ENCODE data around the gene UNG.
"Not testable (repeated sequence)": the region's sequence is repeated elsewhere in the genome, so short reads cannot be mapped to it uniquely, and the experiment has no call there.

UNG gene

DNA sequence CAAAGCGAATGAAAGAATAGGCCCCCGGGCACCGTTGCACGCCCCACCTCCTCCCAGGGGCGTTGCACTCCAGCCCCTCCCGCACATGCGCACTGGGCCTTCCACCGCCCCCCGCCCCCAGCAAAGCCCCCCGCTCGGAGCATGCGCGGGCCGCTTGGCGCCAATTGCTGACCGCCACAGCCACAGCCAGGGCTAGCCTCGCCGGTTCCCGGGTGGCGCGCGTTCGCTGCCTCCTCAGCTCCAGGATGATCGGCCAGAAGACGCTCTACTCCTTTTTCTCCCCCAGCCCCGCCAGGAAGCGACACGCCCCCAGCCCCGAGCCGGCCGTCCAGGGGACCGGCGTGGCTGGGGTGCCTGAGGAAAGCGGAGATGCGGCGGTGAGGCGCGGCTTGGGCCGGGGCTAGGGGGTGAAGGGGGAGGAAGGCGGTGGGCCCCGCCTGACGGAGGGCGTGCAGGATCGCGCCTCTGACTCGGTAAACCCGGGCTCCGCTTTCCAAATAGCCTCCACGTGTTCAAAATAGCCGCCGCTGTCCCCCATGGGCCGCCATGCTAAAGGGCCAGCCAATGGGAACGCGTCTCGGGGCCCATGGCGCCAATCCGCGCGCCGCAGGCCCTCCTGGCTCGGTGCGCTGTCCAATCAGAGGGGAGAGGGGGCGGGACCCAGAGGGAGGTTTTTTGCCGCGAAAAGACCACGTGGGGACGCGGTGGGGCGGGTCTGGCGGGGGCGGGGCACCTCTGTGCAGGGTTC lies at the start of gene UNG:
Gene UNG (plus strand): TSS at position 163 of the 748 bp plus-strand sequence. CDS start 83 bp downstream, at position 246.
- DNase-seq: peak; percentile 98

DNA sequence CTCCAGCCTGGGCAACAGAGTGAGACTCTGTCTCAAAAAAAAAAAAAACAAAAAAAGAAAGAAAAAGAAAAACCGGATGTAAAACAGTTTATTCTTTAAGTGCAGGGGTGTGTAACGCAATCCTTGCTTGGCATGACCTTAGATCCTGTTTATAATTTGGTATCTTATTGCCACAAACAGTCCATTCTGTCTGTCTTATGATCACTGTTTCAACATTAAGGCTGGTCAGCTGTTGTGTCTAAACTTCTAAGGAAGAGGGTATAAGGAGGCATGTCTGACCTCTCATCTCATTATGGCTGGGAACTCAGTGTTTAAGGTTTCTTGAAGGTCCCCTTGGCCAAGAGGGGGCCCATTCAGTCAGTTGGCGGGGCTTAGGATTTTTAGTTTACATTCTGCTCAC lies 48.7 kb upstream of the UNG start:
- DNase-seq: not testable (repeated sequence)

- DNase-seq: not testable (repeated sequence)
Measured at GRCh38 chr12:109049794-109050193, 47.6 kb upstream of the UNG start.

DNA sequence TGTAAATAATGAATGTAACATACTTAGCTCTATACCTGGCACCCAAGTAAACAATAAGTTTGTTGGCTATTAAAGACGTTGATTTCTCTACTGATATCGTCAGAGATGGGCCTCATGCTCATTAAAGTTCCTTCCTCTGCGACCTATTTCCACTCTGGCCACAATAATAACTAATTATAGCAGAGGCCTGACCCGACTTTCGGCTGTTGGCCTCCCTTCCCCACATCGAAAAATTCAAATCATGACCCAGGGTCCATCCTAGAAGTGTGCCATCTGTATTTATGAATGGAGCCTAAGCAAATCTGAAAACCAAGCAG lies 45.3 kb upstream of the UNG start:
- DNase-seq: no peak

- peak; percentile 90 for DNase-seq
Measured at GRCh38 chr12:109052414-109053323, 44.7 kb upstream of the UNG start, which contains the start of gene USP30. Gene USP30 (plus strand): TSS chr12:109052576. CDS start chr12:109052679, 103 bp downstream.

DNA sequence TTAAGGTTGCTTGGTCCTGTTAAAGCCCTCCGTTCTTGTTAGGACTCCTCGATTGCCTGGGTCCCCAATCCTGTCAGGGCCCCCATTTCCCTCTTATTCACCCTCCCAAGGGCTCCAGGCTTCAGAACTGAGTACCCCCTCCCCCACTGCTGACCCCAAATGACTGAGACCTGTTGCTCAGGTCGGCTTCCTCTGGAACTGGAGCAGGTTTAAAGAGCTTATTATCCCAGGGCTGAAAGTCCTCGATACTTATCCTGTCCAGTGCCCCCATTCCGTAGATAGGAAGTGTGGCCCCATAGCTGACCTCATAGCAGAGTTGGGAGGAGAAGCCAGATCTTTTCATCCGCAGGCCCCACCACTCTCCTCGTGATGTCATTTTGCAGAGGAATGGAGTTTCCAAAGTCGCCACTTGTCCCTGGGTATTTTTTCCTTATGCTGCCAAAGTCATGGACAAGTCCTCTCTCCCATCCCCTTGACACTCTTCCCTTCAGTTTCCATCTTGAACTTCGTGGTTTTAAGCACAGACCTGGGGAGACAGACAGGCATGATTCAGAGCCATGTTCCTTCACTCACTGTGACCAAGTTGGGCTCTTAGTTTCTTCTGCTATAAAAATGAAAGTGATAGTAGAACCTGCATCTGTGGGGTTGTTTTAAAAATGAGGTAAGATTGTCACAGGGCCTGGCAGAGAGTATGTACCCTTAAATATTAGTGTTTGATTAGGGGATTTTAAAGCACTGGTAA lies 43.8 kb upstream of the UNG start:
- peak; percentile 82 for DNase-seq

- not testable (repeated sequence) for DNase-seq
Measured at GRCh38 chr12:109054124-109054513, 43.3 kb upstream of the UNG start.

DNA sequence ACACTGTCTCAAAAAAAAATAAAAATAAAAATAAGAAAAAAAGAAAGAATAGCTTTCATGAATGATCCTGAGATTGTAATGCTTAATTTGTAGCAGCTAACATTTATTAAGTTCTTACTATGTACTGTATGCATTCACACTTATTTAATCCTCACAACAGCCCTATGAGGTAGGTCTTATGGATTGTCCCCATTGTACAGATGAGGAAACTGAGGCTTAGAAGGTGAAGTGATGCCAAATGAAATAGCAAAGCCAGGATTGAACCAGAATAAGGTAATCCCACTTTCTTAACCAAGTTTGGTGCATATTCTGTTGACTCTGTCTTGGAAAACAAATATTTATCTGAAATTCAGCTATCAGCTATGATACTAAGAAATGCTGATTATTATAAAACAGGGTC lies 42.9 kb upstream of the UNG start:
- no peak for DNase-seq

DNA sequence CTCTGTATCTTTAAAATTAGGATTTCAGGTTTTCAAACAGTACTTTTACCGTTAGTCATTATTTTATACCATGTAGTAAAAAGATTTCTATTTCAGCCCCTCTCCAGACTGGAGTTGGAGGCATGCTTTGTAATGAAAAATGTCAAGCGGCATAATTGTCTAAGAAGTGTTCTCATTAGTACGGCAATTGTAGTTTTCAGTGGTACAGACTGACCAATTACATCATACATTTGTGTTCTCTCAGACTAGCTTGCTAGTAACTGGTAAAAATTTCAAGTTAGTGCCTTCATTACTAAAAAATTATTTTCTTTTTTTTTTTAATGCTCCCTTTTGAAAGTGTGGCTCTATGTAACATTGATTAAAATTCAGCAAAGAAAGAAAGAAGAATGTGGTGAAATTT lies 40.5 kb upstream of the UNG start:
- no peak for DNase-seq

- no peak for DNase-seq
Measured at GRCh38 chr12:109057376-109057775, 40.0 kb upstream of the UNG start.

DNA sequence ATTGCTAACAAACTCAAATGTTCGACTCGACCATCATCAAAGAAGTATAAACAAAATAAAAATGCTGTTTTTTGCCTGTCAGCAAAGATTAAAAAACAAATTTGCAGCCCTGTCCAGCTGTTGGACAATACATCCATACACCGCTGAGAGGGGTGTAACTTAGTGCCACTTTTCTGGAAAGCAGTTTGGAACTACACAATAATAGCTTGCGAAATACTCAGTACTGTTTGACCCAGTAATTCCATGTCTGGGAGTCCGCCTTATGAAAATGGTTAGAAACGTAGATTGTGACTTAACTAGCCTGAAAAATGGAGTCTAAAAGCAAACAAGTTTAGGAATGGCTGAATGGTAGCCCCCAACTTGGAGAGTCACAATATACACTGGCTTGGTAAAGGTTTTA lies 38.6 kb upstream of the UNG start:
- DNase-seq: no peak

- DNase-seq: no peak
Measured at GRCh38 chr12:109064143-109064542, 33.3 kb upstream of the UNG start.

GRCh38 chr12:109065154-109065852 lies 32.1 kb upstream of the UNG start:
- no peak for DNase-seq

- no peak for DNase-seq
Measured at GRCh38 chr12:109065853-109066193, 31.6 kb upstream of the UNG start.

DNA sequence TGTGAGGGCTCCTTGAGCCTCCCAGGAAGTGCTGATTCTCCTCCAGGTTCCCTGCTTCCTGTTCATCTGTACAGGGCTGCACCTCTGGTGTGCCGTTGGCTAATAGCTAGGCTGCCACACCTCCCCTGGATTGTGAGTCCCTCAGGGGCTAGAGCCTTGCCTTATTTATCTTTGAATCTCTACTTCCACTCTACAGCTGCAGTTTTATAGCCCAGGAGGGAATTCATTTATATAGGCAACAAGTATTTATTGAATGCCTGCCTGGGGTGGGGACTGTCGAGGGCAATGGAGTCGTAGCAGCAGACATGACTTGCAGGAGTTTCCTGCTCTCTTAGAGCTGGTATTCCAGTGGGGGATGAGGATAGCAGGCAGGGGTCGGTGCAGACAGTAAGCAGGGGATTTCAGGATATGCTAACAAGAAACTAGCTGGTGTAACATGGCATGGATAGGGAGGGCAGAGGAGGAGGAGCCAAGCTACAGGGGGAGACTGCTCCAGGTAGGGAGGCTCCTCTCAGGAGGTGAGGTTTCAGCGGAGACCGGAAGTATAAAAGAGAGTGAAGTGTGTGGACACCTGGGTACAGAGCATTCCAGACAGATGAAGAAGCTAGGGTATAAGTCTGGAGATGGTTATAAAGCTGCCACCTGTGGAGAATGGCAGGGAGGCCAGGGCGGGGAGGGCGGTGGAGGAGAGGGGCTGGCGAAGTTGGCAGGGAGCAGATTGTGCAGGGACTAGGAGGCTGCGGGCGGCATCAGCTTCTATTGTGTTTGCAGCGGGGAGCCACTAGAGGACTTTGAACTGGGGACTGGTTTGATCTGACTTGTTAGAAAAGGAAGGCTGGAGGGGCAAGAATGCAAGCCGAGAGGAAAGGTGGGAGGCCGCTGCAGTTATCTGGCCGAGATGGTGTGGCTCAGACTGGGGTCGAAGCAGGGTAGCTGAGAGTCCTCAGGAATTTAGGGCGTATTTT lies 27.8 kb upstream of the UNG start:
- no peak for DNase-seq

DNA sequence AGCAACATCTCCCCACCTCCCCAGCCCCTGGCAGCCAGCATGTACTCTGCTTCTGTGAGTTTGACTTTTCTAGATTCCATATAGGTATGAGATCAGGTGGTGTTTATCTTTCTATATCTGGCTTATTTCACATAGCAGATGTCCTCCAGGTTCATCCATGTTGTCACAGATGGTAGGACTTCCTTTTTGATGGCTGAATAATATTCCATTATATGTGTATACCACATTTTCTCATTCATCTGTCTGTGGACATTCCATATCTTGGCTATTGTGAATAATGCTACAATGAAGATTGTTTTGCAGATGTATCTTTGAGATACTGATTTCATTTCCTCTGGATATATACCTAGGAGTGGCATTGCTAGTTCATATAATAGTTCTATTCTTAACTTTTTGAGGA lies 22.5 kb upstream of the UNG start:
- no peak for DNase-seq

DNA sequence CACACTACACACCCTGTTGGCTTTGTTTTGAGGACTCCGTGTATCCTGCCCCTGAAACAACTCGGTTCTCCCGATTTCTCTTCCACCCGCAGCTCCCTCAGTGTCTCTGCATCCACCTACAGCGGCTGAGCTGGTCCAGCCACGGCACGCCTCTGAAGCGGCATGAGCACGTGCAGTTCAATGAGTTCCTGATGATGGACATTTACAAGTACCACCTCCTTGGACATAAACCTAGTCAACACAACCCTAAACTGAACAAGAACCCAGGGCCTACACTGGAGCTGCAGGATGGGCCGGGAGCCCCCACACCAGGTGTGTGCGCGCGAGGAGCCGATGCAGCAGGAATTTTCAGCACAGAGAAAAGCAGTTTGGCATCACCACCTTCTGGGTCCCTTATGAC lies 14.6 kb upstream of the UNG start:
- no peak for DNase-seq

DNA sequence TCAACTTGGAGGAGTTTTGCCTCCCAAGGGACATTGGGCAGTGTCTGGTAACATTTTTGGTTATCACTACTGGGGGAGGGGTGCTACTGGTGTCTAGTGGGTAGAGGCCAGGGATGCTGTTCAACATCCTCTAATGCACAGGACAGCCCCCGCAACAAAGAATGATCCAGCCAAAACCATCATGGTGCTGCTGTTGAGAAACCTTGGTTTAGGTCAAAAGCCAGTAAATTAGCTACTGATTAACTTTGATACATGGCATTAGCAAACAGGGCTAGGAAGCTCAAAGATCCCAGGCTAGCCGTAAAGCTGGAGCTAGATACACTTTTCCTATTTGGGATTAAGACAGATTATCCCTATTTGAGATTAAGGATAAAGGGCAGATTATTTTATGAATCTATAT lies 13.0 kb upstream of the UNG start:
- DNase-seq: no peak

DNA sequence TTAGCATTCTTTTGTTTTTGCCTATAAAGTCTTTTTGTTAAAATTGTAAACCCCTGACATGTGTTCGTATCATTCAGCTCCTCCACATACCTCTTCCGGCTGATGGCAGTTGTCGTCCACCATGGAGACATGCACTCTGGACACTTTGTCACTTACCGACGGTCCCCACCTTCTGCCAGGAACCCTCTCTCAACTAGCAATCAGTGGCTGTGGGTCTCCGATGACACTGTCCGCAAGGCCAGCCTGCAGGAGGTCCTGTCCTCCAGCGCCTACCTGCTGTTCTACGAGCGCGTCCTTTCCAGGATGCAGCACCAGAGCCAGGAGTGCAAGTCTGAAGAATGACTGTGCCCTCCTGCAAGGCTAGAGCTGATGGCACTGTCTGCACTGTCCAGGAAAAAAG lies 11.8 kb upstream of the UNG start:
- no peak for DNase-seq

DNA sequence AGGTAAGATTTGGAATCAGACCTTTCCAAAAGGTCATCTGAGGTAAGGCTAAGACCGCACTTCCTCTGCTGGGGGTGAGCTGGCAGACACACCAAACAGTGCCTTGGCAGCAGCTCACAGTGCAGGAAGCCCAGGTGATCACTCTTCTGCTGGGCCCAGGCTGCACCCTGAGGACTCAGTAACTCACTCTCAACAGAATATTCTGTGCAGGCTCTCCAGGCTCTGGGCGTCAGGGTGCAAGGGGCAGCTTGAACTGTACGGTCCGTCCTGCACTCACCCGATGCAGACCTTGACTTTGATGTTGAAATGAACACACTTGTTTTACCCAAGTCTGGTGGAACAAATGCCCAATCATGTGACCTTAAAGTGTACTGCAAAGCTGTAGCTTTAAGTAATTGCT lies 10.1 kb upstream of the UNG start:
- DNase-seq: no peak

DNA sequence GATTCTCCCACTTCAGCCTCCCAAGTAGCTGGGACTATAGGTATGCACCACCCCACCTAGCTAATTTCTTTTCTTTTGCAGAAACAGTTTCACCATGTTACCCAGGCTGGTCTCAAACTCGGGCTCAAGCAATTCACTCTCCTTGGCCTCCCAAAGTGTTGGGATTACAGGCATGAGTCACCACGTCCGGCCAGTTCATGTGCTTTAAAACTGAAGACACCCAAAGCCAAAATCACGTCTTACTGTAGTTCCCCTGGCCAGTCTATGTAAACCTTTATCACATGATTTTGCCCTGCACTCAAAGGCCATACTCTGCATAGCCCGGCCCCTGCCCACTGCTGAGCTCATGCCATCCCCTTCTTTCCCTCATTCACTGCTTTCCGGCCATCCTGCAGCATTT lies 8.6 kb upstream of the UNG start:
- no peak for DNase-seq

DNA sequence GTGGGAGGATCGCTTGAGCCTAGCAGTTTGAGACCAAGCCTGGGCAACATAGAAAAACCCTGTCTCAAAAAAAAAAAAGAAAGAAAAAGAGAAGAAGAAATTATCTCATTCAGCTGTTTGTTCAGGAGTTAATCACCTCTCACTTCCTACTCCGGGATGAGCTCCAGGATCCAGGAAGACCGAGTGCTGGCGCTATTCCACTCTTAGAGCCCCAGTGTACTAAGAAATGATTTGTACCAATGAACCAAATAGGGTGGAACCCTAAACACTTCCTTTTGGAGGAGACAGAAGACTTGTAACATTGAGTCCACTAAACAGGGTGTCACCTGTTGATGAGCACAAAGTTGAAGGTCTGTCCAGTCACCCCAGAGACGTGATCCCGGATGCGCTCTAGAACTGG lies 7.7 kb upstream of the UNG start:
- DNase-seq: no peak
